Spleen (tissue), 11 donors: ENCODE data around the gene GMDS. TPM values are rescaled to one million over a fixed set of nuclear protein-coding genes. Genes with fewer than 3 reads are reported as not detected.

Experiments used
- DNase-seq: peaks from one replicate; pipeline ENCODE4 v3.0.0-alpha.2; 2020
- H3K27ac ChIP-seq, 8 donors: fragments of 200-600 bp; sonication (generic) in 7 of 8; 1 replicate in 4 of 8; 2 replicates in 4 of 8; pipeline versions ENCODE4 v1.5.0 to v1.8.0; 2016 to 2021; ENCODE audit warnings: inconsistent platforms in 4 of 8, mild to moderate bottlenecking in 4 of 8, moderate library complexity in 1 of 8
- H3K27me3 ChIP-seq, 7 donors: fragments of 200-600 bp; sonication (generic) in 6 of 7; replicated peaks in 1 of 7; 1 replicate in 4 of 7; 2 replicates in 3 of 7; pipeline versions ENCODE4 v1.5.0 to v1.8.0; 2016 to 2021; ENCODE audit warnings: inconsistent platforms in 3 of 7, mild to moderate bottlenecking in 1 of 7
- H3K36me3 ChIP-seq, 6 donors: fragments of 200-600 bp; sonication (generic) in 5 of 6; 1 replicate in 4 of 6; 2 replicates in 2 of 6; pipeline versions ENCODE4 v1.5.0 to v1.8.0; 2016 to 2021; ENCODE audit warnings: inconsistent platforms in 2 of 6
- H3K4me1 ChIP-seq, 6 donors: fragments of 200-600 bp; sonication (generic) in 5 of 6; 1 replicate in 3 of 6; 2 replicates in 3 of 6; pipeline versions ENCODE4 v1.5.0 to v1.8.0; 2016 to 2021; ENCODE audit warnings: inconsistent platforms in 3 of 6
- H3K4me3 ChIP-seq, 8 donors: fragments of 200-600 bp; sonication (generic) in 7 of 8; 1 replicate in 4 of 8; 2 replicates in 4 of 8; pipeline versions ENCODE4 v1.5.0 to v1.8.0; 2016 to 2021; ENCODE audit warnings: inconsistent platforms in 4 of 8, mild to moderate bottlenecking in 4 of 8, moderate library complexity in 2 of 8
- H3K9me3 ChIP-seq, 8 donors: fragments of 200-600 bp; sonication (generic) in 7 of 8; 1 replicate in 4 of 8; 2 replicates in 4 of 8; pipeline versions ENCODE4 v1.5.0 to v1.8.0; 2016 to 2021; ENCODE audit warnings: inconsistent platforms in 4 of 8
- POLR2A ChIP-seq, 3 donors: fragments of 450-650 bp; IDR thresholded peaks; one replicate each; pipeline ENCODE4 v1.5.1; 2017; ENCODE audit warnings: antibody characterized with exemption in 3 of 3, mild to moderate bottlenecking in 1 of 3
- POLR2AphosphoS5 ChIP-seq, 3 donors: sonication (generic); formaldehyde crosslinking; IDR thresholded peaks; one replicate each; pipeline ENCODE4 v1.5.1; 2017; ENCODE audit warnings: antibody characterized with exemption in 3 of 3
- WGBS, 5 donors: extraction: QIAGEN DNeasy Blood & Tissue Kit in 3 of 5; methylation state at CpG; one replicate each; pipeline versions ENCODE4 v1.1.5 to v1.1.7; 2013 to 2018; 5-methylcytosine and 5-hydroxymethylcytosine counted together
- intact Hi-C: fragments of 100-400 bp; cut with DNase I; formaldehyde crosslinking; loops from one replicate; pipeline ENCODE4 v1.15.0; 2023; ENCODE audit warnings: low total_unique reads
- polyA plus RNA-seq, 3 donors: library from polyadenylated mRNA; stranded (reverse); fragments of 200-250 nt; gene quantifications; one replicate each; pipeline ENCODE4 v1.2.1, GENCODE V29; 2013
- total RNA-seq, 7 donors: library from RNA; depleted of rRNA in 3 of 7; stranded (reverse); fragments of >200 nt in 3 of 7; fragmentation: NEBNext Ultra II Directional in 4 of 7; extraction: Animal tissue kit (Norgen Biotek cat#: 25700) in 4 of 7; gene quantifications; one replicate each; pipeline versions ENCODE4 v1.1.0 to v1.2.1, GENCODE V29; 2016 to 2021
- TF ChIP-seq, protein P1 (sequence below), 11 experiments: fragments of 200-600 bp in 7 of 11; fragments of 450-650 bp in 4 of 11; sonication (generic) in 4 of 11; IDR thresholded peaks in 8 of 11; conservative IDR thresholded peaks in 3 of 11; 1 replicate in 7 of 11; 2 replicates in 4 of 11; pipeline versions ENCODE4 v1.4.0 to v1.8.0; 2016 to 2021; ENCODE audit warnings: antibody characterized with exemption in 11 of 11, inconsistent platforms in 4 of 11, mild to moderate bottlenecking in 1 of 11
- donor health status: healthy with polysubstance abuse.
- donor health status: DM: no; HTN: no; CAD: no; lungs with moderate emphysema.
- donor health status: DM: no; HTN: no; CAD: no.
- donor health status: Bipolar disorder and iron deficiency.
- donor health status: healthy.
- donor health status: DM: no; HTN: no; CAD: no.
- donor health status: DM: yes; HTN: yes; CAD: no.

GMDS gene
- total and polyA plus RNA-seq, 10 donors = 9.1 to 30.8 (median 17.7) TPM

DNA sequence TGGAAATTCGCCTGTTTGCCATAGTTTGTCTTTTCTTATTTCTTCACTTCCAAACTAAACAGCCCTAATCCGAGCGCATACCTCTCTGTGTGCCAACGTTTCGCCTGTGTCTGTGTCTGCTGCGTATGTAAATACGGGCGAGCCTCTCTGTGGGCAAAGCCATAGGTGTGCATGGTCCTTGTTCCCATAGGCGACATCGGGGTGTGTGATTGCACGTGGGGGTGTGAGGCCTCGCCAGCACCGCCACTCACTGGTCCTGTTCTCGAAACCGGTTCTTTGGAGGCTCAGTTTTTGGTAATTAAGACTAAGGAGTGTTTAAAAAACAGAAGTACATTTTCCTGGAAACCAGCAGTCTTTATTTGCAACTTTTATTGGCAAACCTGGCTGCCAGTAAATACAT is 641.7 kb downstream of the GMDS start:
- no peaks in the 10 kb centered on the region for H3K9me3 ChIP-seq
- DNase-seq = peak; percentile 43
- TF ChIP-seq POLR2AphosphoS5 (IDR thresholded peaks at IDR 0.05) = no peak
- TF ChIP-seq POLR2A (IDR thresholded peaks at IDR 0.05) = no peak
- TF ChIP-seq, protein P1, sequence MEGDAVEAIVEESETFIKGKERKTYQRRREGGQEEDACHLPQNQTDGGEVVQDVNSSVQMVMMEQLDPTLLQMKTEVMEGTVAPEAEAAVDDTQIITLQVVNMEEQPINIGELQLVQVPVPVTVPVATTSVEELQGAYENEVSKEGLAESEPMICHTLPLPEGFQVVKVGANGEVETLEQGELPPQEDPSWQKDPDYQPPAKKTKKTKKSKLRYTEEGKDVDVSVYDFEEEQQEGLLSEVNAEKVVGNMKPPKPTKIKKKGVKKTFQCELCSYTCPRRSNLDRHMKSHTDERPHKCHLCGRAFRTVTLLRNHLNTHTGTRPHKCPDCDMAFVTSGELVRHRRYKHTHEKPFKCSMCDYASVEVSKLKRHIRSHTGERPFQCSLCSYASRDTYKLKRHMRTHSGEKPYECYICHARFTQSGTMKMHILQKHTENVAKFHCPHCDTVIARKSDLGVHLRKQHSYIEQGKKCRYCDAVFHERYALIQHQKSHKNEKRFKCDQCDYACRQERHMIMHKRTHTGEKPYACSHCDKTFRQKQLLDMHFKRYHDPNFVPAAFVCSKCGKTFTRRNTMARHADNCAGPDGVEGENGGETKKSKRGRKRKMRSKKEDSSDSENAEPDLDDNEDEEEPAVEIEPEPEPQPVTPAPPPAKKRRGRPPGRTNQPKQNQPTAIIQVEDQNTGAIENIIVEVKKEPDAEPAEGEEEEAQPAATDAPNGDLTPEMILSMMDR (IDR thresholded peaks at IDR 0.05 in 8 of 11, conservative IDR thresholded peaks at IDR 0.05 in 3 of 11) = no peak
- peak overlapping the region in 1 of 8 donors; percentile 55 for H3K4me3 ChIP-seq
- H3K36me3 ChIP-seq = no peaks in the 10 kb centered on the region
- H3K4me1 ChIP-seq = peaks cover 19 to 56% (median 42%) of the 10 kb centered on the region in 6 donors
- peaks cover 16 to 99% (median 84%) of the 10 kb centered on the region in 7 donors for H3K27me3 ChIP-seq
- no peak overlapping the region for H3K27ac ChIP-seq
- WGBS, 5 donors = 70 to 79% (median 72%) methylated on average over 15 of the region's 15 CpGs
- intact Hi-C loops = loop anchor here (2.0 to 5.0 kb wide), 2 partner anchors 499 to 593 kb away; no protein-coding TSS in a partner anchor

DNA sequence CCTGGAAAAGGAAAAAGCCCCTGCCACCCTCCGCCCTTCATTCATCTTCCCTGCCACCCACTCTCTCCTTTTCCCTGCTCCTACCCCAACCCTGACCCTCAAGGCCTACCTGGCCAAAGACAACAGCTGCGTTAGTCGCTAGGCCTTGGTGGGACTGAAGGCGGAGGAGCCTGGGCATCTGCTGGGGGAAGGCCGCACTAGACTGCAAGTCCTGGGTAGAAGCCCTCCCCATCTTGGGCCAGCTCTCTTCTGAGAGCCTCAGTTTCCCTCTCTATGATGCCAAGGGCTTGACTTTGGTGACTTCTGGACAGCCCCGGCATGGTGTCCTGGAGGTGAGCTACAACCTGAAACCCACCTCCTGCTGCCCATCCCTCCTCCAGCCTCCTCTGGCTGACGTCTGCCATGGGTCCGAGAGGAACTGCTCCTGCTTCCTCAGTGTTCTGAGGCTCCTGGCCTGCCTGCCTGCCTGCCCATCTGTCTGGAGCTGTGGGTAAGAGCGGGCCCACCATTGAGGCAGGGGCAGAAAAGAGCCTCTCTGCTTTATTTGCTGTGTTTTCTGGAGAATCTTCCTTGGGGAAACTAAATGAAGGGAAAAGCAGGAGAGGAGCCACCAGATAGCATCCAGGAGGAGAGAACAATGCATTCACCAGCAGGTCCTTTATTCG is 643.2 kb downstream of the GMDS start:
- no peak overlapping the region for H3K4me3 ChIP-seq
- intact Hi-C loops = loop anchor here (5.0 kb wide), 1 partner anchor 500 kb away; no protein-coding TSS in a partner anchor
- no peak for DNase-seq
- no peaks in the 10 kb centered on the region for H3K36me3 ChIP-seq
- peaks cover 10 to 99% (median 70%) of the 10 kb centered on the region in 7 donors for H3K27me3 ChIP-seq
- WGBS, 5 donors = 90 to 95% (median 94%) methylated on average over 10 of the region's 10 CpGs
- H3K4me1 ChIP-seq = peaks cover 19 to 40% (median 26%) of the 10 kb centered on the region in 6 donors
- TF ChIP-seq, protein P1 (IDR thresholded peaks at IDR 0.05 in 8 of 11, conservative IDR thresholded peaks at IDR 0.05 in 3 of 11) = no peak
- TF ChIP-seq POLR2A (IDR thresholded peaks at IDR 0.05) (no peak), POLR2AphosphoS5 (IDR thresholded peaks at IDR 0.05) (no peak)
- no peaks in the 10 kb centered on the region for H3K9me3 ChIP-seq
- no peak overlapping the region for H3K27ac ChIP-seq

DNA sequence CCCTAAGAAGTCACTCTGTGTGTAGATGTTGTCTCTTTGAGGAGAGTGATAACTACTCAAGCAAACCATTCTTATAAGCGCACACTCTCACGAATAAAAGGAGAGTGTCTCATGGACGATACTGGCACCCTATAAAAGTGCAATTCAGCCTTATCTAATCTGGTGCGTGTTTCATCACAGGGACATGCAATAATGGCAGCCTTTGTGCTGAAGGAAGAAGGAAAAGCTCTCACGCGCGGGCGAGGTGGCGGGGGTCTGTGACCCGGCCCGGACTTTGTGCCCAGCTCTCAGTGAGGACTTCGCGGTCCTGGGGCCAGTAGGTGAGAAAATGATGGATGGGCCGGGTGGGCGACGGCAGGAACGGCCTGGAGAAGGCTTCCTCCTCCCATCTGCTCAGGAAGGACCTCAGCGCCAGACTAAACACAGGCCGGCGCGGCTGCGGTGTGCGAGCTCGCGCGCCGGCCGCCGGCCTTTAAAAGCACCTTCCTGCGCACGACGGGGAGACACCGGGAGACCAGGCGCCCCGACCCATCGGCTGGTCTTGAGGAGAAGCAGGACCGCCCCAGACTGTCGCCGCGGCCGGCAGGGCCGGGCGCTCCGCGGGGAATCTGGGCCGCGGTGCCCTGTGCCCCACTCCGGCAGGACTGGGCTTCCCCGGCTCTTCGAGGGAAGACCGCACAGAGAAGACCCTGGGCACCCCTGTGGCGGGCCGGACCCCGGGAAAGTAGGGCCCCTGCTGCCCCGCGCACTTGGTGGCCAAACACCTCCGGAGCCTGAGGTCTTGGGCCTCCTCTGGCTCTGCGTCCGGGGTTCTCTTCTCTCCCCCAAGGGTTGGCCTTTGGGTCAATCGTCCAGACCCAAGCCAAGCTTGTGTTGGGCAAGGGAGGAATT is 644.0 kb downstream of the GMDS start:
- Histone ChIP-seq H3K4me3 (no peak overlapping the region), H3K36me3 (no peaks in the 10 kb centered on the region), H3K4me1 (peaks cover 14 to 36% (median 23%) of the 10 kb centered on the region in 6 donors), H3K9me3 (no peaks in the 10 kb centered on the region), H3K27ac (no peak overlapping the region), H3K27me3 (peaks cover 6 to 96% (median 62%) of the 10 kb centered on the region in 7 donors)
- WGBS, 5 donors = 25 to 45% (median 27%) methylated on average over 26 to 60 of the region's 60 CpGs
- intact Hi-C loops = loop anchor here (5.0 kb wide), 1 partner anchor 501 kb away; no protein-coding TSS in a partner anchor
- DNase-seq = peak; percentile 66
- TF ChIP-seq POLR2AphosphoS5 (IDR thresholded peaks at IDR 0.05) (no peak), POLR2A (IDR thresholded peaks at IDR 0.05) (no peak)
- TF ChIP-seq, protein P1 (IDR thresholded peaks at IDR 0.05 in 8 of 11, conservative IDR thresholded peaks at IDR 0.05 in 3 of 11) = no peak
